Activated naive CD8-positive, alpha-beta T cell treated with anti-CD3 and anti-CD28 coated beads, Interleukin-2, amount 50 U/mL, for 24 hours (primary cell): ENCODE data around the gene EPGN.

Experiments
- ATAC-seq: fragments of 150-1000 bp; cut with Tn5 transposase; one replicate; pipeline ENCODE4 v1.10.0; 2021
- DNase-seq: peaks from one replicate; pipeline ENCODE4 v3.0.0; 2021
- H3K27ac Mint-ChIP-seq: one replicate; pipeline ENCODE4 v1.8.0; 2021; ENCODE audit warnings: mild to moderate bottlenecking, mixed read lengths
- H3K27me3 Mint-ChIP-seq: one replicate; pipeline ENCODE4 v1.8.0; 2021; ENCODE audit warnings: mixed read lengths
- H3K36me3 Mint-ChIP-seq: one replicate; pipeline ENCODE4 v1.8.0; 2021; ENCODE audit warnings: low read depth, mixed read lengths
- H3K4me1 Mint-ChIP-seq: one replicate; pipeline ENCODE4 v1.8.0; 2021; ENCODE audit warnings: mixed read lengths
- H3K4me3 Mint-ChIP-seq: one replicate; pipeline ENCODE4 v1.8.0; 2021; ENCODE audit warnings: mild to moderate bottlenecking, moderate library complexity, mixed read lengths
- H3K9me3 Mint-ChIP-seq: one replicate; pipeline ENCODE4 v1.8.0; 2021; ENCODE audit warnings: mixed read lengths

The EPGN gene

GRCh38 chr4:74308215-74308614 lies at the start of gene EPGN:
Gene EPGN, plus strand, starts transcription at chr4:74308470. Its CDS starts 64 bp downstream, at chr4:74308534.
- Mint-ChIP-seq H3K27ac (no peak within 1 kb of the TSS), H3K36me3 (no peaks in the 10 kb centered on the region), H3K4me3 (no peak within 1 kb of the TSS), H3K27me3 (no peaks in the 10 kb centered on the region), H3K9me3 (no peaks in the 10 kb centered on the region), H3K4me1 (peaks cover 5% of the 10 kb centered on the region)
- DNase-seq (no peak), ATAC-seq (no peak)

GRCh38 chr4:74258963-74259362 lies 49.3 kb upstream of the EPGN start:
- ATAC-seq (no peak), DNase-seq (no peak)
- no peaks in the 10 kb centered on the region for H3K27me3 Mint-ChIP-seq
- no peaks in the 10 kb centered on the region for H3K4me1 Mint-ChIP-seq
- H3K9me3 Mint-ChIP-seq: peaks cover under 1% of the 10 kb centered on the region
- no peak overlapping the region for H3K4me3 Mint-ChIP-seq
- no peak overlapping the region for H3K27ac Mint-ChIP-seq
- H3K36me3 Mint-ChIP-seq: peaks cover 1% of the 10 kb centered on the region

- Mint-ChIP-seq H3K4me1 (no peaks in the 10 kb centered on the region), H3K9me3 (no peaks in the 10 kb centered on the region), H3K4me3 (no peak overlapping the region), H3K27me3 (no peaks in the 10 kb centered on the region), H3K36me3 (peaks cover 1% of the 10 kb centered on the region), H3K27ac (no peak overlapping the region)
- no peak for DNase-seq
- no peak for ATAC-seq
These were observed 48.2 kb upstream of the EPGN start for GRCh38 chr4:74260036-74260435.

DNA sequence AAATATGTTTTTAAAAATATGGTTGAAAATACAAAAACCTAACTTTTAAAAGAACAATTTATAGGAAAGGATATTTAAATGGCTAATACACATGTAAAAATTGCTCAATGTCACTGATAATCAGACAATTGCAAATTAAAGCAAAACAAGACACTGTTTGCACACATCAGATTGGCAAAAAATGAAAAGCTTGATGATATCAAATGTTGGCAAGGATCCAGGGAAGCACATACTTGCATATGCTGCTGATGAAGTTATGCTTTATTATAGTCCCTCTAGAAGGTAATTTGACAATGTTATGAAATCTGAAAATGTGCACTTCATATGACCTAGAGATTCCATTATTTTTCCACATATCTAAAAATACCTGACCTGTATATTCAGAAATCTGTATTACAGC lies 45.7 kb upstream of the EPGN start:
- no peaks in the 10 kb centered on the region for H3K9me3 Mint-ChIP-seq
- H3K27ac Mint-ChIP-seq: no peak overlapping the region
- H3K36me3 Mint-ChIP-seq: peaks cover 1% of the 10 kb centered on the region
- ATAC-seq (no peak), DNase-seq (no peak)
- H3K4me3 Mint-ChIP-seq: no peak overlapping the region
- H3K27me3 Mint-ChIP-seq: no peaks in the 10 kb centered on the region
- peaks cover under 1% of the 10 kb centered on the region for H3K4me1 Mint-ChIP-seq

DNA sequence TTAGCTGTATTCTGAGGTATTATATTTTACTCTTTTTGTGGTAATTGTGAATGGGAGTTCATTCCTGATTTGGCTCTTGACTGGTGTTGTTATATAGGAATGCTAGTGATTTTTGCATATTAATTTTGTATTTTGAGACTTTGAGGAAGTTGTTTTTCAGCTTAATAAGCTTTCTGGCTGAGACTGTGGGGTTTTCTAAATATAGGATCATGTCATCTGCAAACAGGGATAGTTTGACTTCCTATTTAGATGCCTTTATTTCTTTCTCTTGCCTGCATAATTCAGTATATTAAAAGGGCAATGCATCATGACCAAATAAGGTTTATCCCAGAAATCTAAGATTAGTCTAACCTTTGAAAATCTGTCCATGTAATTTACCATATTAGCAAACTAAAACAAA lies 44.7 kb upstream of the EPGN start:
- no peak for ATAC-seq

GRCh38 chr4:74266081-74266480 lies 42.2 kb upstream of the EPGN start:
- H3K4me1 Mint-ChIP-seq: peaks cover 5% of the 10 kb centered on the region
- peaks cover 1% of the 10 kb centered on the region for H3K36me3 Mint-ChIP-seq
- DNase-seq: no peak
- H3K9me3 Mint-ChIP-seq: no peaks in the 10 kb centered on the region
- no peak overlapping the region for H3K27ac Mint-ChIP-seq
- ATAC-seq: no peak
- H3K27me3 Mint-ChIP-seq: no peaks in the 10 kb centered on the region
- H3K4me3 Mint-ChIP-seq: no peak overlapping the region

More for the DNA sequence above, 44.7 kb upstream of the EPGN start:
- Mint-ChIP-seq H3K27me3 (no peaks in the 10 kb centered on the region), H3K36me3 (peaks cover 1% of the 10 kb centered on the region), H3K4me1 (peaks cover 5% of the 10 kb centered on the region), H3K9me3 (no peaks in the 10 kb centered on the region), H3K4me3 (no peak overlapping the region), H3K27ac (no peak overlapping the region)
- DNase-seq: no peak

GRCh38 chr4:74267998-74268606 lies 40.2 kb upstream of the EPGN start:
- no peaks in the 10 kb centered on the region for H3K9me3 Mint-ChIP-seq
- no peak overlapping the region for H3K27ac Mint-ChIP-seq

GRCh38 chr4:74268643-74269042 lies 39.6 kb upstream of the EPGN start:
- no peak overlapping the region for H3K4me3 Mint-ChIP-seq
- peaks cover 1% of the 10 kb centered on the region for H3K36me3 Mint-ChIP-seq
- H3K27me3 Mint-ChIP-seq: no peaks in the 10 kb centered on the region
- ATAC-seq (no peak), DNase-seq (no peak)
- peaks cover 5% of the 10 kb centered on the region for H3K4me1 Mint-ChIP-seq
- no peak overlapping the region for H3K27ac Mint-ChIP-seq
- H3K9me3 Mint-ChIP-seq: no peaks in the 10 kb centered on the region

More at GRCh38 chr4:74267998-74268606, 40.2 kb upstream of the EPGN start:
- Mint-ChIP-seq H3K4me1 (peaks cover 5% of the 10 kb centered on the region), H3K4me3 (no peak overlapping the region), H3K27me3 (no peaks in the 10 kb centered on the region), H3K36me3 (peaks cover 1% of the 10 kb centered on the region)
- DNase-seq (no peak), ATAC-seq (no peak)

GRCh38 chr4:74278490-74278889 lies 29.8 kb upstream of the EPGN start:
- Mint-ChIP-seq H3K36me3 (peaks cover 2% of the 10 kb centered on the region), H3K4me3 (no peak overlapping the region), H3K27ac (no peak overlapping the region), H3K4me1 (no peaks in the 10 kb centered on the region), H3K27me3 (no peaks in the 10 kb centered on the region), H3K9me3 (no peaks in the 10 kb centered on the region)
- DNase-seq (no peak), ATAC-seq (no peak)

- Mint-ChIP-seq H3K9me3 (no peaks in the 10 kb centered on the region), H3K4me3 (no peak overlapping the region), H3K27ac (no peak overlapping the region), H3K4me1 (no peaks in the 10 kb centered on the region), H3K27me3 (no peaks in the 10 kb centered on the region), H3K36me3 (peaks cover 2% of the 10 kb centered on the region)
- ATAC-seq (no peak), DNase-seq (no peak)
These were observed 28.6 kb upstream of the EPGN start for GRCh38 chr4:74279716-74280115.

GRCh38 chr4:74282926-74283325 lies 25.3 kb upstream of the EPGN start:
- Mint-ChIP-seq H3K4me1 (no peaks in the 10 kb centered on the region), H3K36me3 (peaks cover 2% of the 10 kb centered on the region), H3K4me3 (no peak overlapping the region), H3K27me3 (no peaks in the 10 kb centered on the region), H3K27ac (no peak overlapping the region), H3K9me3 (no peaks in the 10 kb centered on the region)
- DNase-seq (no peak), ATAC-seq (no peak)

DNA sequence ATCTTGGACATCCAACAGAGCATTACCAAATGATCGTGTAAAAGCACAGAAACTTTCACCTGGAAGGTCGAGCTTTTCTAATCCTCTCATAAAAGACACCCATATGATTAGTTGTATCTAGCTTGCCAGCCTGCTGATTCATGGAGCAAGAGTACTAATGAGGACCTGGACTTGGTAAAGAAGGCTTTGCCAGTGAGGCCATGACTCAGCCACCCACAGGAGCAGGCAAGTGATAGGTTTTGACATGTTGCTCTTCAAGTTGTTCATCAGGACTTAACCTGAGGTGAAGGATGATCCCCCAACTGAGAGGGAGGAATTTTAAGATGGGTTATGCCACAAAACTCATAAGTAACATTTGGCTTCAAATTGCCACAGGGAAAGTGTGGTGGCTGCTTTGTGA lies 24.7 kb upstream of the EPGN start:
- Mint-ChIP-seq H3K4me1 (no peaks in the 10 kb centered on the region), H3K36me3 (peaks cover 2% of the 10 kb centered on the region), H3K9me3 (no peaks in the 10 kb centered on the region), H3K27me3 (no peaks in the 10 kb centered on the region), H3K4me3 (no peak overlapping the region), H3K27ac (no peak overlapping the region)
- DNase-seq (no peak), ATAC-seq (no peak)

DNA sequence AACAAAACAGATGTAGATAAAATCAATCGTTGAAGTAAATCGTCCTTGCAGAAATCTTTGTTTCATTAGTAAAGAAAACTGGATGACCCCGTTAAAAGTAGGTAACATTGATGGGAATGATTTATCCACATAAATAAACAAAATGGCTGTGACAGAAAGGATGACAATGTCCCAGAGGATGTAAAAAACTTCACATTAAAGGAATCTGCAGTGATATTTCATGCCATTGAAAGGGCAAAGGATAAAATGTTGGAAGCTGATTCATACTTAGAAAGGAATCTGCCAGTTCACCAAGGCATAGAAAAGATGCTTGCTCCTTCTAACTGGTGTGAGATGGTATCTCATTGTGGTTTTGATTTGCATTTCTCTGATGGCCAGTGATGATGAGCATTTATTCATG lies 24.2 kb upstream of the EPGN start:
- DNase-seq: no peak
- Mint-ChIP-seq H3K4me1 (no peaks in the 10 kb centered on the region), H3K27ac (no peak overlapping the region), H3K27me3 (no peaks in the 10 kb centered on the region), H3K36me3 (peaks cover 2% of the 10 kb centered on the region), H3K9me3 (no peaks in the 10 kb centered on the region), H3K4me3 (no peak overlapping the region)
- ATAC-seq: no peak

DNA sequence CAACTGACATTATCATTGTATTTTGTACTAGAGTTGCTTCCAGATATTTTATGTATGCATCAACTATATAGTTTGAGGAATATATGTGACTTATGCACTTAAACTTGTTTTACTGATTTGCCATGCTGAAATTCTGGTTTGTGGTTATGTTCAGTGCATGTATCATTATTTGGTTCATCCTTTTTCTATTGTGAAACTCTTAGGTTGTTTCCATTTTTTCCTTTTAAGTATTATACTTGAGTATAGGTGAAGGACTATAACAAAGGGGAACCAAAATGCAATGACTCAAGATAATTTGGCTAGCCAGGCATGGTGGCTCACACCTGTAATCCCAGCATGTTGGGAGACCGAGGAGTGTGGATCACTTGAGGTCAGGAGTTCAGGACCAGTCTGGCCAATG lies 21.1 kb upstream of the EPGN start:
- Mint-ChIP-seq H3K27me3 (no peaks in the 10 kb centered on the region), H3K27ac (no peak overlapping the region), H3K4me1 (no peaks in the 10 kb centered on the region), H3K36me3 (no peaks in the 10 kb centered on the region), H3K9me3 (no peaks in the 10 kb centered on the region), H3K4me3 (no peak overlapping the region)
- DNase-seq: no peak
- no peak for ATAC-seq

DNA sequence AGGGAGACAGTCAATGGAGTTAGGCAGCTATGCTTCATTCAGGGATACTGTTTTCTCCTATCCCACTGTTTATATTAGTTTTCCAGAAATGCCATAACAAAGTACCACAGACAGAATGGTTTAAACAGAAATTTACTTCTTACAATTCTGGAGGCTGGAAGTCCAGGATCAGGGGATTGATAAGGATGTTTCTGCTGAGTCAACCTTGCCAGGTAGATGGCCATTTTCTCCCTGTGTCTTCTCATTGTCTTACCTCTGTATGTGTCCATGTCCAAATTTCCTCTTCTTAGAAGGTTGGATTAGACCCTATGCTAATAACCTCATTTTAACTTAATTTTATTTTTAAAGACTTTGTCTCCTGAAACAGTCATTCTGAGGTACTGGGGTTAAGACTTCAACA lies 20.5 kb upstream of the EPGN start:
- Mint-ChIP-seq H3K9me3 (no peaks in the 10 kb centered on the region), H3K27me3 (no peaks in the 10 kb centered on the region), H3K4me1 (no peaks in the 10 kb centered on the region), H3K27ac (no peak overlapping the region), H3K36me3 (no peaks in the 10 kb centered on the region), H3K4me3 (no peak overlapping the region)
- DNase-seq: no peak
- ATAC-seq: no peak

DNA sequence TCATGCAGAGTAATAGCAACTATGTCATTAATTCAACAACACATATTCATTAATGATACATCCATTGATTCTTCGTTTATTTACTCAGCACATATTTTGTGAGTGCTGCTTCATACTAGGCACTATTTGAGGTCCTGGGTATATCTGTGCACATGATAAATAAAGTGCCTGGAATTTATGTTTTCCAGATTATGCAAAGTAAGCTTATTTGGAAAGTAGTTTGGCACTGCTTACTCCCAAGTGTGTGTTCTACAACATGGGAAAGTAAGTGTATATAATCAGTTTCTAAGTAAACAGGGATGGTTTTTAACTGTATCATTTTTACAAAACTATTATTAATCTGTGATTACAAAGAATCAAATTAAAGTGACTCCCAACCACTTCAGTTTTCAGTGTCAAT lies 16.8 kb upstream of the EPGN start:
- H3K36me3 Mint-ChIP-seq: no peaks in the 10 kb centered on the region
- no peaks in the 10 kb centered on the region for H3K27me3 Mint-ChIP-seq
- H3K27ac Mint-ChIP-seq: no peak overlapping the region
- ATAC-seq (no peak), DNase-seq (no peak)
- H3K9me3 Mint-ChIP-seq: no peaks in the 10 kb centered on the region
- H3K4me3 Mint-ChIP-seq: no peak overlapping the region
- H3K4me1 Mint-ChIP-seq: no peaks in the 10 kb centered on the region
